ENCODE results near the gene GALNT10. TPM values are rescaled to one million over a fixed set of nuclear protein-coding genes. Genes with fewer than 3 reads are reported as not detected.

The GALNT10 gene
- total and polyA plus RNA-seq, 10 of the 15 experiments (the other 5 are each of a cell fraction or from before 2014, with no cell fraction given), result 3.9 to 35.4 (median 15.5) TPM

GRCh38 chr5:154365823-154366222 is 175.3 kb downstream of the GALNT10 start:
- no TSS peak for BruUV-seq (replicated peaks)
- no peaks in the 10 kb centered on the region for H3K27me3 ChIP-seq (replicated peaks in 1 of 2; ENCODE audit: control insufficient read depth in 2 of 2, insufficient read depth in 2 of 2, low read length in 1 of 2)
- H3K9ac ChIP-seq (ENCODE audit: control insufficient read depth, insufficient read depth, low read length), result no peak overlapping the region
- 79% methylated on average over 1 of the region's 1 CpG for WGBS (ENCODE audit: insufficient coverage, insufficient replicate concordance, low lambda C conversion rate, missing lambda C conversion rate)
- CTCF ChIA-PET, result interaction anchor here (0.6 to 1.3 kb wide), 3 partner anchors 39 to 129 kb away, joined by 3 to 8 read pairs (median 3); no protein-coding TSS in a partner anchor
- no peaks in the 10 kb centered on the region for H3K9me3 ChIP-seq (replicated peaks; ENCODE audit: control insufficient read depth, insufficient read depth, low read length)
- FAIRE-seq (no peak), ATAC-seq (no peak), DNase-seq (ENCODE audit: low read depth, low spot score) (no peak)
- SMC1A ChIA-PET (ENCODE audit: uncharacterized antibody, unreplicated experiment), result interaction anchor here (0.9 to 2.5 kb wide), 8 partner anchors 10 to 164 kb away, joined by 3 to 6 read pairs (median 4); no protein-coding TSS in a partner anchor
- H3K79me2 ChIP-seq (ENCODE audit: control insufficient read depth, insufficient read depth, low read length), result no peaks in the 10 kb centered on the region
- H3K4me1 ChIP-seq (ENCODE audit: control insufficient read depth, insufficient read depth, low read length), result no peaks in the 10 kb centered on the region
- H3K4me3 ChIP-seq, result no peak overlapping the region
- intact Hi-C loops (cut with micrococcal nuclease; ENCODE audit: unreplicated experiment), result no loop called here
- H4K20me1 ChIP-seq (ENCODE audit: control insufficient read depth, insufficient read depth), result no peaks in the 10 kb centered on the region
- peaks cover 0 to 2% of the 10 kb centered on the region in 2 experiments; a peak in 1 of 4 replicates for H3K36me3 ChIP-seq (ENCODE audit: control insufficient read depth in 2 of 2, insufficient read depth in 2 of 2, low read length in 1 of 2)
- POLR2A ChIA-PET, result interaction anchor here (1.7 kb wide), 1 partner anchor 19 kb away, joined by 3 read pairs; no protein-coding TSS in a partner anchor
- H2AFZ ChIP-seq (ENCODE audit: control insufficient read depth, low read depth, low read length), result no peak overlapping the region
- no peak for TF ChIP-seq E2F4 (IDR thresholded peaks at IDR 0.05; ENCODE audit: low read depth, low read length)
- no peak for TF ChIP-seq KLF5 (IDR thresholded peaks at IDR 0.05; ENCODE audit: partially characterized antibody)
- TF ChIP-seq RAD51 (IDR thresholded peaks at IDR 0.05), result no peak
- TF ChIP-seq ATF7 (IDR thresholded peaks at IDR 0.05; ENCODE audit: low read depth), result no peak
- TF ChIP-seq CHD4 (IDR thresholded peaks at IDR 0.05), result no peak
- TF ChIP-seq, protein P1, sequence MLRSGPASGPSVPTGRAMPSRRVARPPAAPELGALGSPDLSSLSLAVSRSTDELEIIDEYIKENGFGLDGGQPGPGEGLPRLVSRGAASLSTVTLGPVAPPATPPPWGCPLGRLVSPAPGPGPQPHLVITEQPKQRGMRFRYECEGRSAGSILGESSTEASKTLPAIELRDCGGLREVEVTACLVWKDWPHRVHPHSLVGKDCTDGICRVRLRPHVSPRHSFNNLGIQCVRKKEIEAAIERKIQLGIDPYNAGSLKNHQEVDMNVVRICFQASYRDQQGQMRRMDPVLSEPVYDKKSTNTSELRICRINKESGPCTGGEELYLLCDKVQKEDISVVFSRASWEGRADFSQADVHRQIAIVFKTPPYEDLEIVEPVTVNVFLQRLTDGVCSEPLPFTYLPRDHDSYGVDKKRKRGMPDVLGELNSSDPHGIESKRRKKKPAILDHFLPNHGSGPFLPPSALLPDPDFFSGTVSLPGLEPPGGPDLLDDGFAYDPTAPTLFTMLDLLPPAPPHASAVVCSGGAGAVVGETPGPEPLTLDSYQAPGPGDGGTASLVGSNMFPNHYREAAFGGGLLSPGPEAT (IDR thresholded peaks at IDR 0.05; ENCODE audit: low read depth), result no peak
- TF ChIP-seq SMC3 (IDR thresholded peaks at IDR 0.05; ENCODE audit: borderline replicate concordance, low read length), result no peak
- no peak for TF ChIP-seq LARP7 (IDR thresholded peaks at IDR 0.05)
- TF ChIP-seq FOS (IDR thresholded peaks at IDR 0.05; ENCODE audit: borderline replicate concordance, extremely low read depth, insufficient read length), result no peak
- 0 out of 2 replicates have a peak overlapping the region, but pooled peaks have one; percentile 15 for H3K27ac ChIP-seq (ENCODE audit: control insufficient read depth, insufficient read depth)
- in situ Hi-C loops (cut with MboI), result no loop called here
- H3K4me2 ChIP-seq (ENCODE audit: control insufficient read depth, insufficient read depth), result no peak overlapping the region
- RAD21 ChIA-PET (ENCODE audit: unreplicated experiment), result interaction anchor here (0.8 to 1.1 kb wide), 5 partner anchors 19 to 128 kb away, joined by 3 to 5 read pairs (median 3); no protein-coding TSS in a partner anchor
